HT-29 (cell line): ENCODE data around the gene KCNG1. TPM values are rescaled to one million over a fixed set of nuclear protein-coding genes. Genes with fewer than 3 reads are reported as not detected.

Experiments
- DNase-seq: peaks from one replicate; pipeline ENCODE4 v3.0.0-alpha.2; 2015; ENCODE audit warnings: low spot score
- total RNA-seq: library from RNA; depleted of rRNA; stranded (reverse); fragments of >200 nt; shearing (Covaris generic); gene quantifications from 2 replicates; pipeline ENCODE4 v1.2.3, GENCODE V29; 2014

KCNG1 gene
- total RNA-seq, 1 experiment from 2014 or later: not detected

GRCh38 chr20:51036827-51037531 is 14.1 kb upstream of the KCNG1 start:
- DNase-seq: no peak

GRCh38 chr20:51036226-51036625 is 13.3 kb upstream of the KCNG1 start:
- no peak for DNase-seq

- no peak for DNase-seq
These were observed 12.2 kb upstream of the KCNG1 start for GRCh38 chr20:51034988-51035656.

GRCh38 chr20:51034476-51034875 is 11.6 kb upstream of the KCNG1 start:
- DNase-seq: no peak

GRCh38 chr20:51029963-51030920 is 7.3 kb upstream of the KCNG1 start:
- no peak for DNase-seq

- DNase-seq: no peak
These were observed 6.6 kb upstream of the KCNG1 start for GRCh38 chr20:51029556-51029955.

- DNase-seq: no peak
These were observed 5.8 kb upstream of the KCNG1 start for GRCh38 chr20:51028616-51029212.

GRCh38 chr20:51027035-51027795 is 4.3 kb upstream of the KCNG1 start:
- DNase-seq: no peak

- no peak for DNase-seq
These were observed 3.4 kb upstream of the KCNG1 start for GRCh38 chr20:51026269-51026668.

GRCh38 chr20:51024761-51025160 is 1.9 kb upstream of the KCNG1 start:
- no peak for DNase-seq

GRCh38 chr20:51023617-51024155 is 779 bp upstream of the KCNG1 start:
- no peak for DNase-seq

GRCh38 chr20:51022227-51022802 is 592 bp downstream of the KCNG1 start:
- DNase-seq: no peak

- DNase-seq: no peak
These were observed 1.6 kb downstream of the KCNG1 start for GRCh38 chr20:51021067-51022025.

- DNase-seq: no peak
These were observed 2.2 kb downstream of the KCNG1 start for GRCh38 chr20:51020657-51021056.

GRCh38 chr20:51019656-51020592 is 3.0 kb downstream of the KCNG1 start:
- no peak for DNase-seq

- DNase-seq: no peak
These were observed 5.7 kb downstream of the KCNG1 start for GRCh38 chr20:51017251-51017650.

GRCh38 chr20:51016521-51016920 is 6.4 kb downstream of the KCNG1 start:
- DNase-seq: no peak
